ENCODE results near the gene DUSP2.
"Not testable (repeated sequence)": the region's sequence is repeated elsewhere in the genome, so short reads cannot be mapped to it uniquely, and the experiment has no call there.

Gene DUSP2

GRCh38 chr2:96146881-96147592, 1.8 kb upstream of the DUSP2 start:
- no peak for DNase-seq

- no peak for DNase-seq
Observed at GRCh38 chr2:96146153-96146880, 1.1 kb upstream of the DUSP2 start.

DNA sequence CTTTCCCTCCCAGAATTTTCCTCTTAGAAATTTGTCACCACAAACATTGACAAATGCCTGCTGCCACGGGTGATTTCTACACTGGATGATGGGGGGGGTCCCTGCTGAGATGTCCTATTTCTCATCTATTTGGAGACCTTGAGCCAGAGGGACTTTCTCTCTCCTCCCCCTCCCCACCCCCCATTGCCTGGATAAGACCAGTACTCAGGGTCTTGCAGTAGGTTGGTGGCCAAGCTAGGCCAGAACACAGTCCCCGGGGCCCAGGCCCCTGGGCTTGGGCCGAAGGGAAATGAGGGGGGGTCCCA, 560 bp upstream of the DUSP2 start:
- DNase-seq: no peak

DNA sequence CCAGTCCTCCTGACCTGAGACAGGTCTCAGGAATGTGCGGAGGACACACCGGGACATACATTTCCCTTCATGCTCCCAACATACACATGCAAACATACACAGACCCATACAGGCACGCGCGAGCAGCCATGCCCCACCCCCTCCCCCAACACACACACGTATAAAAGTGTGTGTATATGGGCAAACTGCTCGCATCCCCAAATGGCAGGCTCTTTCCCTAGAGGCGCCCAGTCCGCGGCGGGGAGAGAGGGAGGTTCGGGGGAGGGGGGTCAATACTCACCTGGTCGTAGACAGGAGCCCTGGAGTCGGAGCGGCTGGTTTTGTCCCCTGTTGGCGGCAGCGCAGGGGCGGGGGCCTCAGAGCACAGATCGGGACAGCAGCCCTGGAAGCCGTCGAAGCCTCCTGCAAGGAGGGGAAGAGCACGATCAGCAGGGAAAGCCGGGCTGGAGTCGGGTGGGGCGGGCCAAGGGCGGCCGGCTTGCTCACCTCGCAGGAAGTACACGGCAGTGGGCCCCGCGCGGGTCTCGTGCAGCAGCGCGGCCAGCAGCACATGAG, 682 bp downstream of the DUSP2 start:
- DNase-seq: no peak

DNA sequence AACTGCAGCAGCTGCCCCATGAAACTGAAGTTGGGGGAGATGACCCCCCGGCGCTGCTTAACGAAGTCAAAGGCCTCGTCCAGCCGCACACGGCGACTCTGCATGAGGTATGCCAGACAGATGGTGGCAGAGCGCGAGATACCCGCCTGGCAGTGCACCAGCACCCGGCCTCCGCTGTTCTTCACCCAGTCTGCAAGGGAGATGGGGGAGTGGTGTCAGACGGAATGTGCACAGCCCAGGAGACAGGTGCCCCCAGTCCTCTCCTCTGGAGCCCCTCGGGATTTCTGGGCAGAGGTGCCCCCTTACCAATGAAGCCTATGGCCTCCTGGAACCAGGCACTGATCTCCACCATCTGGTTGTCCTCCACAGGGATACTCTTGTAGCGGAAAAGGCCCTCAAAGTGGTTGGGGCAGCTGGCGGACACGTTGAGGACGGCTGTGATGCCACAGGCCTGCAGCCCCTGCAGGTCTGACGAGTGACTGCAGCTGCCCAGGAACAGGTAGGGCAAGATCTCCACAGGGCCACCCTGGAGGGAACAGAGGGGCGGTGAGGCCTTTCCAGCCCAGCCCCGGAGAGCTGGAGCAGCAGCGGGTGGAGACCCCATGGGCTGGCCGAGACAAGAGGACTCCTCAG, 1.3 kb downstream of the DUSP2 start:
- no peak for DNase-seq

GRCh38 chr2:96143231-96143847, 1.9 kb downstream of the DUSP2 start:
- DNase-seq: no peak

GRCh38 chr2:96142217-96143113, 2.8 kb downstream of the DUSP2 start:
- no peak for DNase-seq

- DNase-seq: not testable (repeated sequence)
Observed at GRCh38 chr2:96141624-96141967, 3.6 kb downstream of the DUSP2 start.

DNA sequence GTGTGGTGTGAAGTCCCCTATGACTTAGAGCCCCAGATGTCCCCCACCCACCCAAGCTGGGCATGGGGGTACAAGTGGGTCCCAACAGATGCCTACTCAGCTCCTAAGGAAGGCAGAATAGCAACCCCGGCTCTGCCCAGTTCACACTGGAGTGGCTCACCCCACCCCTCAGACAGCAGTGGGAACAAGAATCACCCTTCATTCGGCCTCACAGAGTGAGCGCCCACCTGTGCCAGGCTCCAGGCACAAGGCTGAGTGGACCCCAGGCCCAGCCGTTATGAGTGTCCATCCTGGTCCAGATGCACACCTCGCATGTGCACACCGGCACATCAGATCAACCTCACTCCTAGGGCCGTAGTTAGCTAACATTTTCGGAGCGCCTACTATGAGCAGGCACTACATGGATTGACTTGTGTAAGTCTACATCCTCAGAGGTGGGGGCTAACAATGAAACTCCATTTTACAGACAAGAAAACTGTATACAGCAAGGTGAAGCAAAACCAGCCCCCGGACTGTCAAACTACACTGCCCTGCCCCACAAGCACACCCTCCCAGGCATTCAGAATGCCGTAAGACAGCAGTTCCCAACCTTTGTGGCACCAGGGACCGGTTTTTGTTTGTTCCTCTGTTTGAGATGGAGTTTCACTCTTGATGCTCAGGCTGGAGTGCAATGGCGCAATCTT, 4.2 kb downstream of the DUSP2 start:
- DNase-seq: no peak

GRCh38 chr2:96139181-96139758, 6.0 kb downstream of the DUSP2 start:
- no peak for DNase-seq

DNA sequence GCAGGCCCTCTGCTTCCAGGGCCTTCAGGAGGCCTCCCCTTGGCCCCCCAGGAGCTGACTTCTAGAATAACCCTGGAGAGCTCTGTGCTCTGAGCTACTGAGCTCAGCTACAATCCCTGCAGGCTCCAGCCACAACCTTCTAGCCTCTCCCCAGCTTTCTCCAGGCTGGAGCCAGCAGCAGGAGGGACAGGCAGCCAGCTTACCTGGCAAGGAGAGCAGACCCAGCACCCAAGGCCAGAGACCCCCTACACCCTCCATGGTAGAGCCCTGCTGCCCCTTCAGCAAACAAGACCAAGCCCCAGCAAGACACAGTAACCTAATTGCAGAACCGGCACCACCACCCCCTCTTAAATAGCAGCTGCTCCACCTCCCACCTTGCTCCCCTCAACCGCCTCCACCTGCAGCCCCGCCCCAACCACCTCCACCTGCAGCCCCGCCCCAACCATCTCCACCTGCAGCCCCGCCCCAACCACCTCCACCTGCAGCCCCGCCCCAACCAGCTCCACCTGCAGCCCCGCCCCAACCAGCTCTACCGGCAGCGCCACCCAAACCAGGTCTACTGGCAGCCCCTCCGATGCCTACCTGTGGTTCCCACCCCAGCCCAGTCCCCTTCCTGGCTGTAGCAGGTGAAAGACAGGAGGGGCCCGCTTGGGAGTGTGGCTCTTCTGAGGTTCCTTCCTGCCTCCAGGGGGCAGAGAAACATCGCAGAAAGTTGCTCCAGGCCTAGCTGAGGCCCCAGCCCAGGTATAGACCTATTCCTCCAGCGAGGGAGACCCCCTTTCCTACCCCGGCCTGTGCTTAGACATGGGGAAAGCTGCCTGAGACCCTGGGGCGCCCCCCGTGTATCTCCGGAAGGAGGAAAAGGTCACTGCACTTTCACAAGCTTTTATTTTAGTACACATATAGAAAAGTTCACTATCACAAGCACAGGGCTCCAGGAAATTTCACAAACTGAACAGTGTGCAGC, 6.8 kb downstream of the DUSP2 start, which contains the start of gene ASTL:
Gene ASTL, minus strand, starts transcription at position 324 of the 967 bp plus-strand sequence. Its CDS starts 66 bp downstream, at position 258.
- peak; percentile 8 for DNase-seq

GRCh38 chr2:96137321-96138178, 7.7 kb downstream of the DUSP2 start:
- DNase-seq: no peak

- DNase-seq: no peak
Observed at GRCh38 chr2:96136129-96136720, 9.0 kb downstream of the DUSP2 start.

DNA sequence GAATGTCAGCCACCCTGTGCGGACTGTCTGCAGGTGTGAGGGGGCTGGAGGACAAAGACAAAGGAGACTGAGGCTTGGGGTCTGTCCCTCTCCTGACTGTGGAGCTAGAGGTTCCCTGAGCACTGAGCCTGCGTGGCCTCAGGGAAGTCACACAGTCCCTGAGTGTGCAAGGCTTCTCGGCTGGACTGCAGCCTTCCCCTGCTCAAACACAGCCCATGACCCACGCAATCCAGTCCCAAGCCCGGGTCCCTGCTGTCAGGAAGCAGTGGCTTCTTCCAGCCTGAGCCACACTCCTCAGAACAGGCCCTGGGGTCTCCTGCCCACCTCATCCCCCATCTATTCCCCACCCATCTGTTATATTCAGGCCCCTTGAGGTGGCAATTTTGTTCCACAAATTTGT, 9.6 kb downstream of the DUSP2 start:
- DNase-seq: no peak

- DNase-seq: no peak
Observed at GRCh38 chr2:96135171-96135570, 10.1 kb downstream of the DUSP2 start.

- no peak for DNase-seq
Observed at GRCh38 chr2:96134421-96134820, 10.8 kb downstream of the DUSP2 start.

DNA sequence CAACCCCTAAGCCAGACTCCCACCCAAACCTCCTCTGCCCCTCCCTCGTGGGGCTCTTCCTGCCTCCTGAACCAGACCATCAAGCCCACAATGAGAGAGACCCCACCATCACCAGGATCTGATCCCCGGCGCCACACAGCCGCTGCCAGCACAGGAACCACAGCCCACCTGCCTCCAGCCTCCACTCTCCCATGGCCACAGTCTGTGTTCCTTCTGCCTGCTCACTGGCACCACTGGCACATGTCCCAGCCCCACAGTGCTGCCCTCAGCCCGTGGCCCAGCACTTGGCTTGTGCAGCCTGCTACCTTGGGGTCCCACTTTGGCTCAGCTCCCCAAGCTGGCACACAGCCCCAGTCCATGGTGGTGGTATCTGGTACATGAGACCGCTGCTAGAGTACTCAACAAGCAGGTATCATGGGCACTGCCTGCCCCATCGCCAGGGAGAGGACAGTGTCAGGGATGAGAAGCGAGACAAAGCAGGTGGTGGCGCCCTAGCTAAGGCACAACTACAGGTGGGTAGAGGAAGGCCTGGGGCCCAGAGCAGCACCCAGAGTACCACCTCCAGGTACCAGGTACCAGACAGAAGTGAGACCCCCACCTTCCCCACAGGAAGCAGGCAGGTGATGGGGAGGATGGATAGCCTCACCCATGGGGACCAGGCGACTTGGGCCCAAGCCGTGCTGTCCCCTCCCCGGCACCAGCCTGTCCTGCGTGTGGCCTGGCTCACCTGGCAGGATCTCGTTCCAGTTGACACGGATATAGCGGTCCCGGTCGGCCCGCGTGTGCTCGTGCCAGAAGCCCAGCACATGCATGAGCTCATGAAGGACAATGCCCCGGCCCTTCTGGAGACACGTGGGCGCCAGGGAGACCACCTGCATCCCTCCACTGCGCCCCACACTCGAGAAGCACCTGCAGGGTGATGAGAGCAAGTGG, 13.2 kb downstream of the DUSP2 start:
- no peak for DNase-seq

All from HCEC 1CT (cell line).